Measurements from ENCODE around the gene DLL4.

DNA sequence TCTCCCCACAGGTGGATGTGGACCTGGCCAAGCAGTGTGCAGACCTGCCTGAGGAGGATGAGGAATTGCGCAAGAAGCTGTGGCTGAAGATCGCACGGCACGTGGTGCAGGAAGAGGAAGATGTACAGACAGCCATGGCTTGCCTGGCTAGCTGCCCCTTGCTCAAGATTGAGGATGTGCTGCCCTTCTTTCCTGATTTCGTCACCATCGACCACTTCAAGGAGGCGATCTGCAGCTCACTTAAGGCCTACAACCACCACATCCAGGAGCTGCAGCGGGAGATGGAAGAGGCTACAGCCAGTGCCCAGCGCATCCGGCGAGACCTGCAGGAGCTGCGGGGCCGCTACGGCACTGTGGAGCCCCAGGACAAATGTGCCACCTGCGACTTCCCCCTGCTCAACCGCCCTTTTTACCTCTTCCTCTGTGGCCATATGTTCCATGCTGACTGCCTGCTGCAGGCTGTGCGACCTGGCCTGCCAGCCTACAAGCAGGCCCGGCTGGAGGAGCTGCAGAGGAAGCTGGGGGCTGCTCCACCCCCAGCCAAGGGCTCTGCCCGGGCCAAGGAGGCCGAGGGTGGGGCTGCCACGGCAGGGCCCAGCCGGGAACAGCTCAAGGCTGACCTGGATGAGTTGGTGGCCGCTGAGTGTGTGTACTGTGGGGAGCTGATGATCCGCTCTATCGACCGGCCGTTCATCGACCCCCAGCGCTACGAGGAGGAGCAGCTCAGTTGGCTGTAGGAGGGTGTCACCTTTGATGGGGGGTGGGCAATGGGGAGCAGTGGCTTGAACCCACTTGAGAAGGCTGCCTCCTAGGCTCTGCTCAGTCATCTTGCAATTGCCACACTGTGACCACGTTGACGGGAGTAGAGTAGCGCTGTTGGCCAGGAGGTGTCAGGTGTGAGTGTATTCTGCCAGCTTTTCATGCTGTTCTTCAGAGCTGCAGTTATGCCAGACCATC lies 26.3 kb upstream of the DLL4 start:
- TF ChIP-seq CTCF (IDR thresholded peaks at IDR 0.05; ENCODE audit: poor library complexity) (no peak), EZH2phosphoT487 (IDR thresholded peaks at IDR 0.05; ENCODE audit: low read depth, severe bottlenecking, unreplicated experiment) (no peak)
